Measurements from ENCODE around the gene CMBL. TPM values are rescaled to one million over a fixed set of nuclear protein-coding genes. Genes with fewer than 3 reads are reported as not detected.
A peak's percentile ranks its signal among the peaks of the same experiment; 100 is the strongest.
"Not testable (repeated sequence)": the region's sequence is repeated elsewhere in the genome, so short reads cannot be mapped to it uniquely, and the experiment has no call there.

The CMBL gene
- total and polyA plus RNA-seq, 9 donors: 24.1 to 89.7 (median 74.4) TPM

GRCh38 chr5:10310835-10311570, 3.3 kb upstream of the CMBL start:
- 100% methylated on average over 1 of the region's 8 CpGs for WGBS (ENCODE audit: insufficient coverage)
- H3K27ac ChIP-seq (ENCODE audit: low read length); H3K27me3 ChIP-seq (ENCODE audit: control insufficient read depth, insufficient read depth, low read length); H3K36me3 ChIP-seq (ENCODE audit: control insufficient read depth, insufficient read depth, low read length); DNase-seq; H3K4me3 ChIP-seq (ENCODE audit: low read length); H3K9me3 ChIP-seq (replicated peaks; ENCODE audit: control insufficient read depth, low read depth, low read length): not testable (repeated sequence)
- H3K4me1 ChIP-seq (ENCODE audit: control insufficient read depth, insufficient read depth, low read length): peaks cover 12% of the 10 kb centered on the region

GRCh38 chr5:10310066-10310779, 2.5 kb upstream of the CMBL start:
- H3K27ac ChIP-seq (ENCODE audit: low read length): no peak overlapping the region
- H3K27me3 ChIP-seq (ENCODE audit: control insufficient read depth, insufficient read depth, low read length): peaks cover 3% of the 10 kb centered on the region
- no peak overlapping the region for H3K4me3 ChIP-seq (ENCODE audit: low read length)
- H3K4me1 ChIP-seq (ENCODE audit: control insufficient read depth, insufficient read depth, low read length): peaks cover 13% of the 10 kb centered on the region
- no peak for DNase-seq
- H3K36me3 ChIP-seq (ENCODE audit: control insufficient read depth, insufficient read depth, low read length): no peaks in the 10 kb centered on the region
- H3K9me3 ChIP-seq (replicated peaks; ENCODE audit: control insufficient read depth, low read depth, low read length): no peaks in the 10 kb centered on the region
- WGBS (ENCODE audit: insufficient coverage): no CpG with 5 or more reads among the region's 8 CpGs

- Histone ChIP-seq H3K27ac (ENCODE audit: low read length) (no peak overlapping the region), H3K4me1 (ENCODE audit: control insufficient read depth, insufficient read depth, low read length) (peaks cover 23% of the 10 kb centered on the region), H3K36me3 (ENCODE audit: control insufficient read depth, insufficient read depth, low read length) (peaks cover 3% of the 10 kb centered on the region), H3K4me3 (ENCODE audit: low read length) (no peak overlapping the region), H3K9me3 (replicated peaks; ENCODE audit: control insufficient read depth, low read depth, low read length) (no peaks in the 10 kb centered on the region), H3K27me3 (ENCODE audit: control insufficient read depth, insufficient read depth, low read length) (peaks cover 3% of the 10 kb centered on the region)
- 40% methylated on average over 1 of the region's 6 CpGs for WGBS (ENCODE audit: insufficient coverage)
- DNase-seq: no peak
These were observed 1.1 kb upstream of the CMBL start for GRCh38 chr5:10308844-10309243.

- 62% methylated on average over 3 of the region's 8 CpGs for WGBS (ENCODE audit: insufficient coverage)
- H3K36me3 ChIP-seq (ENCODE audit: control insufficient read depth, insufficient read depth, low read length): peaks cover 3% of the 10 kb centered on the region
- no peaks in the 10 kb centered on the region for H3K9me3 ChIP-seq (replicated peaks; ENCODE audit: control insufficient read depth, low read depth, low read length)
- H3K4me3 ChIP-seq (ENCODE audit: low read length): peak overlapping the region; percentile 64
- peak overlapping the region; percentile 80 for H3K27ac ChIP-seq (ENCODE audit: low read length)
- H3K27me3 ChIP-seq (ENCODE audit: control insufficient read depth, insufficient read depth, low read length): peaks cover 3% of the 10 kb centered on the region
- H3K4me1 ChIP-seq (ENCODE audit: control insufficient read depth, insufficient read depth, low read length): peaks cover 27% of the 10 kb centered on the region
- peak; percentile 43 for DNase-seq
These were observed 896 bp downstream of the CMBL start for GRCh38 chr5:10306806-10307205.

- Histone ChIP-seq H3K36me3 (ENCODE audit: control insufficient read depth, insufficient read depth, low read length) (peaks cover 3% of the 10 kb centered on the region), H3K27me3 (ENCODE audit: control insufficient read depth, insufficient read depth, low read length) (peaks cover 3% of the 10 kb centered on the region), H3K4me3 (ENCODE audit: low read length) (no peak overlapping the region), H3K4me1 (ENCODE audit: control insufficient read depth, insufficient read depth, low read length) (peaks cover 33% of the 10 kb centered on the region), H3K27ac (ENCODE audit: low read length) (peak overlapping the region; percentile 48), H3K9me3 (replicated peaks; ENCODE audit: control insufficient read depth, low read depth, low read length) (no peaks in the 10 kb centered on the region)
- WGBS (ENCODE audit: insufficient coverage): 30% methylated on average over 3 of the region's 5 CpGs
- no peak for DNase-seq
These were observed 1.6 kb downstream of the CMBL start for GRCh38 chr5:10306114-10306513.

- peaks cover 33% of the 10 kb centered on the region for H3K4me1 ChIP-seq (ENCODE audit: control insufficient read depth, insufficient read depth, low read length)
- H3K9me3 ChIP-seq (replicated peaks; ENCODE audit: control insufficient read depth, low read depth, low read length): no peaks in the 10 kb centered on the region
- H3K27ac ChIP-seq (ENCODE audit: low read length): no peak overlapping the region
- peaks cover 3% of the 10 kb centered on the region for H3K36me3 ChIP-seq (ENCODE audit: control insufficient read depth, insufficient read depth, low read length)
- WGBS (ENCODE audit: insufficient coverage): 76% methylated on average over 2 of the region's 5 CpGs
- H3K4me3 ChIP-seq (ENCODE audit: low read length): no peak overlapping the region
- no peak for DNase-seq
- H3K27me3 ChIP-seq (ENCODE audit: control insufficient read depth, insufficient read depth, low read length): peaks cover 3% of the 10 kb centered on the region
These were observed 2.8 kb downstream of the CMBL start for GRCh38 chr5:10304932-10305331.

GRCh38 chr5:10303699-10304170, 4.0 kb downstream of the CMBL start:
- H3K27ac ChIP-seq (ENCODE audit: low read length): no peak overlapping the region
- no peak overlapping the region for H3K4me3 ChIP-seq (ENCODE audit: low read length)
- H3K4me1 ChIP-seq (ENCODE audit: control insufficient read depth, insufficient read depth, low read length): peaks cover 33% of the 10 kb centered on the region
- peaks cover 3% of the 10 kb centered on the region for H3K36me3 ChIP-seq (ENCODE audit: control insufficient read depth, insufficient read depth, low read length)
- no peaks in the 10 kb centered on the region for H3K9me3 ChIP-seq (replicated peaks; ENCODE audit: control insufficient read depth, low read depth, low read length)
- WGBS (ENCODE audit: insufficient coverage): 93% methylated on average over 3 of the region's 5 CpGs
- peaks cover under 1% of the 10 kb centered on the region for H3K27me3 ChIP-seq (ENCODE audit: control insufficient read depth, insufficient read depth, low read length)
- DNase-seq: no peak

GRCh38 chr5:10303201-10303600, 4.5 kb downstream of the CMBL start:
- Histone ChIP-seq H3K4me3 (ENCODE audit: low read length) (no peak overlapping the region), H3K4me1 (ENCODE audit: control insufficient read depth, insufficient read depth, low read length) (peaks cover 33% of the 10 kb centered on the region), H3K27ac (ENCODE audit: low read length) (no peak overlapping the region), H3K36me3 (ENCODE audit: control insufficient read depth, insufficient read depth, low read length) (peaks cover 3% of the 10 kb centered on the region), H3K9me3 (replicated peaks; ENCODE audit: control insufficient read depth, low read depth, low read length) (no peaks in the 10 kb centered on the region), H3K27me3 (ENCODE audit: control insufficient read depth, insufficient read depth, low read length) (no peaks in the 10 kb centered on the region)
- DNase-seq: no peak
- WGBS (ENCODE audit: insufficient coverage): 100% methylated on average over 1 of the region's 2 CpGs

GRCh38 chr5:10301842-10302610, 5.7 kb downstream of the CMBL start:
- H3K9me3 ChIP-seq (replicated peaks; ENCODE audit: control insufficient read depth, low read depth, low read length): no peaks in the 10 kb centered on the region
- no peaks in the 10 kb centered on the region for H3K27me3 ChIP-seq (ENCODE audit: control insufficient read depth, insufficient read depth, low read length)
- WGBS (ENCODE audit: insufficient coverage): 70% methylated on average over 8 of the region's 11 CpGs
- H3K36me3 ChIP-seq (ENCODE audit: control insufficient read depth, insufficient read depth, low read length): peaks cover 3% of the 10 kb centered on the region
- peak; percentile 56 for DNase-seq
- H3K4me3 ChIP-seq (ENCODE audit: low read length): no peak overlapping the region
- peaks cover 33% of the 10 kb centered on the region for H3K4me1 ChIP-seq (ENCODE audit: control insufficient read depth, insufficient read depth, low read length)
- peak overlapping the region; percentile 31 for H3K27ac ChIP-seq (ENCODE audit: low read length)

GRCh38 chr5:10301266-10301665, 6.4 kb downstream of the CMBL start:
- DNase-seq: no peak
- Histone ChIP-seq H3K4me1 (ENCODE audit: control insufficient read depth, insufficient read depth, low read length) (peaks cover 27% of the 10 kb centered on the region), H3K27me3 (ENCODE audit: control insufficient read depth, insufficient read depth, low read length) (no peaks in the 10 kb centered on the region), H3K4me3 (ENCODE audit: low read length) (no peak overlapping the region), H3K36me3 (ENCODE audit: control insufficient read depth, insufficient read depth, low read length) (peaks cover 3% of the 10 kb centered on the region), H3K9me3 (replicated peaks; ENCODE audit: control insufficient read depth, low read depth, low read length) (no peaks in the 10 kb centered on the region), H3K27ac (ENCODE audit: low read length) (peak overlapping the region; percentile 31)
- WGBS (ENCODE audit: insufficient coverage): 67% methylated on average over 5 of the region's 7 CpGs

Measured in muscle of leg (tissue), 11 donors.